Prostate gland (tissue), 2 donors: ENCODE results near the gene BCAS3.

Experiments
- POLR2A ChIP-seq: fragments of 450-650 bp; IDR thresholded peaks from one replicate; pipeline ENCODE4 v1.6.1; 2016; ENCODE audit warnings: antibody characterized with exemption, mild to moderate bottlenecking
- TF ChIP-seq, protein P1 (sequence below), 4 experiments: fragments of 200-600 bp in 2 of 4; fragments of 450-650 bp in 2 of 4; sonication (generic) in 2 of 4; IDR thresholded peaks; 1 replicate in 3 of 4; 2 replicates in 1 of 4; pipeline ENCODE4 v1.5.1; 2016 to 2019; ENCODE audit warnings: antibody characterized with exemption in 4 of 4, mild to moderate bottlenecking in 2 of 4, moderate library complexity in 2 of 4

- no peak for TF ChIP-seq POLR2A
- TF ChIP-seq, protein P1, sequence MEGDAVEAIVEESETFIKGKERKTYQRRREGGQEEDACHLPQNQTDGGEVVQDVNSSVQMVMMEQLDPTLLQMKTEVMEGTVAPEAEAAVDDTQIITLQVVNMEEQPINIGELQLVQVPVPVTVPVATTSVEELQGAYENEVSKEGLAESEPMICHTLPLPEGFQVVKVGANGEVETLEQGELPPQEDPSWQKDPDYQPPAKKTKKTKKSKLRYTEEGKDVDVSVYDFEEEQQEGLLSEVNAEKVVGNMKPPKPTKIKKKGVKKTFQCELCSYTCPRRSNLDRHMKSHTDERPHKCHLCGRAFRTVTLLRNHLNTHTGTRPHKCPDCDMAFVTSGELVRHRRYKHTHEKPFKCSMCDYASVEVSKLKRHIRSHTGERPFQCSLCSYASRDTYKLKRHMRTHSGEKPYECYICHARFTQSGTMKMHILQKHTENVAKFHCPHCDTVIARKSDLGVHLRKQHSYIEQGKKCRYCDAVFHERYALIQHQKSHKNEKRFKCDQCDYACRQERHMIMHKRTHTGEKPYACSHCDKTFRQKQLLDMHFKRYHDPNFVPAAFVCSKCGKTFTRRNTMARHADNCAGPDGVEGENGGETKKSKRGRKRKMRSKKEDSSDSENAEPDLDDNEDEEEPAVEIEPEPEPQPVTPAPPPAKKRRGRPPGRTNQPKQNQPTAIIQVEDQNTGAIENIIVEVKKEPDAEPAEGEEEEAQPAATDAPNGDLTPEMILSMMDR (IDR thresholded peaks at IDR 0.05) = no peak
Measured at GRCh38 chr17:61053469-61053868, 375.8 kb downstream of the BCAS3 start.
